GM21619 (cell line): Measurements from ENCODE around the gene PI4KA.
"Not testable (repeated sequence)": the region's sequence is repeated elsewhere in the genome, so short reads cannot be mapped to it uniquely, and the experiment has no call there.

Experiments used
- ATAC-seq: cut with Tn5 transposase; IDR thresholded peaks from one replicate; pipeline ENCODE4 v1.9.1; 2021; ENCODE audit not compliant: unreplicated experiment

The PI4KA gene

DNA sequence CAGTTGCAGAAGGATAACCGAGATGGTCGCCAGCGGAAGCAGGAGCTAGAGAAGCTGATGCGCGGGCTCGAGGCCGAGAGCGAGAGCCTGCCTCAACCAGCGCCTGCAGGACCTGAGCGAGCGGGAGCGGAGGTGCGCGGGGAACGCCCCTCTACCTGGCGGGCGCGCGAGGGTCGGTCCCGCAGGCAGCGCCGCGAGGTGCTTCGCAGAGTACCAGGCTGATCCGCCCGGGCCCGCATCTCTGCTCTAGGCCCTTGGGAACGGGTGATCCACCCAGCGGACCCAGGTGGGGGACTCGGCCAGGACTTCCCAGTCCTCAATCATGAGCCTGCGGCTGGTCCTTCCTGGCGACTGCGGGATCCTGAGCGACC, 156.5 kb downstream of the PI4KA start:
- ATAC-seq = peak; percentile 17

- ATAC-seq = peak; percentile 16
Measured at GRCh38 chr22:20701680-20702136, 156.9 kb downstream of the PI4KA start.

DNA sequence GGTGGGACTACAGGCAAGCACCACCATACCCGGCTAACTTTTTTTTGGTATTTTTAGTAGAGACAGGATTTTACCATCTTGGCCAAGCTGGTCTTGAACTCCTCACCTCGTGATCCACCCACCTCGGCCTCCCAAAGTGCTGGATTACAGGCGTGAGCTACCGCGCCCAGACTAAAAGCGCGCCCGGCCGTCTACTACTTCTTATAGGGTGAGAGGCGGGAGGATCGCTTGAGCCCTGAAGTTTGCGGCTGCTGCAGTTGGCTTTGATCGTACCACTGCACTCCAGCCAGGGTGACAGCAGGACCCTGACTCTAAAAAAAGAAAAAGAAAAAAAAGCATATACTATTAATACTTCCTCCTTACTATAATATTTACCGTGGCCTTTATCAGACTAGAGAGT, 158.3 kb downstream of the PI4KA start:
- not testable (repeated sequence) for ATAC-seq

DNA sequence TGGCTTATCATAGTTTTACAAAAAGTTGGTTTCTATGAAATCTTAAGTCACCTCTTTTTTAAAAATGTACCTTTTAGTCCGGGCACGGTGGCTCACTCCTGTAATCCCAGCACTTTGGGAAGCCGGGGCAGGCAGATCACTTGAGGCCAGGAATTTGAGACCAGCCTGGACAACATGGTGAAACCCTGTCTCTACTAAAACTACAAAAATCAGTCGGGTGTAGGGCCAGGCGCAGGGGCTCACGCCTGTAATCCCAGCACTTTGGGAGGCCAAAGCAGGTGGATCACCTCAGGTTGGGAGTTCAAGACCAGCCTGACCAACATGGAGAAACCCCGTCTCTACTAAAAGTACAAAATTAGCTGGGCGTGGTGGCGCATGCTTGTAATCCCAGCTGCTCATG, 158.8 kb downstream of the PI4KA start:
- ATAC-seq = not testable (repeated sequence)

GRCh38 chr22:20697481-20698113, 161.0 kb downstream of the PI4KA start:
- not testable (repeated sequence) for ATAC-seq

GRCh38 chr22:20696056-20696455, 162.6 kb downstream of the PI4KA start:
- not testable (repeated sequence) for ATAC-seq

GRCh38 chr22:20695205-20695604, 163.4 kb downstream of the PI4KA start:
- ATAC-seq = not testable (repeated sequence)

DNA sequence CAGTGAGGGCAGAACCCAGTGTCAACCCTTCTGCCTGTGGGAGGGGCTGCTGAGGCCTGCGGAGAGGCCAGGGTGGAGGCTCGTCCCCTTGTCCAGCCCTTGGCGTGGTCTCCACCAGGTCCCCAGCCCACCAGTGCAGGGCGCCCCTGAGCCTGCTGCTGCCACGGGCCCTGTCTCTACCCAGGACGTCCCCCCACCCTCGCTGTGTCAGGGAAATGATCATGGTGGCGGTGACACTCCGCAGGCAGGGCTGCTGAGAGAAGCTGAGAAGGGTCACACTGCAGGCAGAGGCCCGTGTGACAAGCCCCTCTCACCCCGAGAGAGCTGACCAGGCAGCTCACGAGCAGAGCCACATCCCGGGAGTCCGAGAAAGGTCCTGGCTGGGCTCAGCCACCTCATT, 164.4 kb downstream of the PI4KA start:
- not testable (repeated sequence) for ATAC-seq

DNA sequence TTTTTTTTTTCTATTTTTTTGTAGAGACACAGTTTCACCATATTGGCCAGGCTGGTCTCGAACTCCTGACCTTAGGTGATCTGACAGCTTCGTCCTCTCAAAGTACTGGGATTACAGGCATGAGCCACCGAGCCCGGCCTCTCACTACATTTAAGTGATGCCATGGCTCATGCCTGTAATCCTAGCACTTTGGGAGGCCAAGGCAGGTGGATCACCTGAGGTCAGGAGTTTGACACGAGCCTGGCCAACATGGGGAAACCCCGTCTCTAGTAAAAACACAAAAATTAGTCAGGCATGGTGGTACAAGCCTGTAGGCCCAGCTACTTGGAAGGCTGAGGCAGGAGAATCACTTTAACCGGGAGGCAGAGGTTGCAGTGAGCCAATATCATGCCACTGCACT, 165.7 kb downstream of the PI4KA start:
- not testable (repeated sequence) for ATAC-seq

DNA sequence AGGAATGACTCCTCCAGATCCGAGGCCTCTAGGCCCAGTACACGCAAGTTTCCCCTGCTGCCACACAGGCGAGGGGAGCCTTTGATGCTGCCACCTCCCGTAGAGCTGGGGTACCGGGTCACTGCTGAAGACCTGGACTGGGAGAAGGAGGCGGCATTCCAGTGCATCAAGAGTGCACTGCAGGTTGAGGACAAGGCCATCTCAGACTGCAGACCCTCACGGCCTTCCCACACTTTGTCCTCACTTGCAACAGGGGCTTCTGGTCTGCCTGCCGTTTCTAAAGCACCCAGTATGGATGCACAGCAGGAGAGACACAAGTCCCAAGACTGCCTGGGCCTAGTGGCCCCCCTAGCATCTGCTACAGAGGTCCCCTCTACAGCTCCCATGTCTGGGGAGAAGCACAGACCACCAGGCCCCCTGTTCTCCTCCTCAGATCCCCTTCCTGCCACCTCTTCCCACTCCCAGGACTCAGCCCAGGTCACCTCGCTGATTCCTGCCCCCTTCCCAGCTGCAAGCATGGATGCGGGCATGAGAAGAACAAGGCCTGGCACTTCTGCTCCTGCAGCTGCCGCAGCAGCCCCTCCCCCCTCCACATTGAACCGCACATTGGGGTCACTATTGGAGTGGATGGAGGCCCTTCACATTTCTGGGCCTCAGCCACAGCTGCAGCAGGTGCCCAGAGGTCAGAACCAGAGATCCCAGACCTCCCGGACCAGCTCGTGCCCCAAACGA, 167.9 kb downstream of the PI4KA start:
- ATAC-seq = not testable (repeated sequence)

GRCh38 chr22:20687356-20688172, 171.0 kb downstream of the PI4KA start:
- ATAC-seq = not testable (repeated sequence)

DNA sequence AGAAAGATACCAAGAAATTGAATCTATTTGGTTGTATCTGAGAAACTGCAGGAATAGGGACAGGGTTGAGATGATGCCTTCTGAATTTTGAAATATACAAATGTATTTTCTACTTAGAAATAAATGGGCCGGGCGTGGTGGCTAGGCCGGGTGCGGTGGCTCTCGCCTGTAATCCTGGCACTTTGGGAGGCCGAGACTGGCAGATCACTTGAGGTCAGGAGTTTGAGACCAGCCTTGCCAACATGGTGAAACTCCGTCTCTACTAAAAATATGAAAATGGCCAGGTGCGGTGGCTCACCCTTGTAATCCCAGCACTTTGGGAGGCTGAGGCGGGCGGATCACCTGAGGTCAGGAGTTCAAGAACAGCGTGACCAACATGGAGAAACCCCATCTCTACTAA, 172.8 kb downstream of the PI4KA start:
- not testable (repeated sequence) for ATAC-seq

GRCh38 chr22:20678792-20679435, 179.7 kb downstream of the PI4KA start:
- not testable (repeated sequence) for ATAC-seq

DNA sequence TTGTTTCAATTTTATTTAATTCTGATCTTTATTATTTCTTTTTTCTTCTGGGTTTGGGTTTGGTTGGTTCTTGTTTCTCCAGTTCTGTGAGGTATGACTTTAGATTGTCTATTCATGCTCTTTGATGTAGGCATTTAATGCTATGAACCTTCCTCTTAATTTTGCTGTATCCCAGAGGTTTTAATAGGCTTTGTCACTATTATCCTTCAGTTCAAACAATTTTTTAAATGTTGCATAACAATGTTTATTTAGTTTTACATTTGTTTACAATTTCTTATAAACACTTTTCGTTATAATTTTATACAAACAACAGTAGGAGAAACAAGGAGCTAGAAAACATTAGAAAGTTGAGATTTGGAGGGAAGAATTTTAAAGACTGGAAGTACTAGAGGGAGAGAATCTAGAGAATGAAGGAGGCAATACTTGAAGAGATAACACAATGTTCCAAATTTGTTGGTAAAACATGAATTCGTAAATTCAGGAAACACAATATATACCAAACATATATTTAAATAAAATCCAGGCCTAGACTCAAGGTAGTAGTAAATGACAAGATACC, 180.8 kb downstream of the PI4KA start:
- no peak for ATAC-seq

DNA sequence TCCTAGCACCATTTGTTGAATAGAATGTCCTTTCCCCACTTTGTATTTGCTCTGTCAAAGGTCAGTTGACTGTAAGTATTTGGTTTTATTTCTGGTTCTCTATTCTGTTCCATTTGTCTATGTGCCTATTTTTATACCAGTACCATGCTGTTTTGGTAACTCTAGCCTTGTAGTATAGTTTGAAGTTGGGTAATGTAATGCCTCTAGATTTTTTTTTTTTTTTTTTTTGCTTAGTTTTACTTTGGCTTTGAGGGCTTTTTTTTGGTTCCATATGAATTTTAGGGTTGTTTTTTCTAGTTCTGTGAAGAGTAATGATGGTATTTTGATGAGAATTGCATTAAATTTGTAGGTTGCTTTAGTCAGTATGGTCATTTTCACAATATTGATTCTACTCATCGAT, 183.0 kb downstream of the PI4KA start:
- ATAC-seq = not testable (repeated sequence)

DNA sequence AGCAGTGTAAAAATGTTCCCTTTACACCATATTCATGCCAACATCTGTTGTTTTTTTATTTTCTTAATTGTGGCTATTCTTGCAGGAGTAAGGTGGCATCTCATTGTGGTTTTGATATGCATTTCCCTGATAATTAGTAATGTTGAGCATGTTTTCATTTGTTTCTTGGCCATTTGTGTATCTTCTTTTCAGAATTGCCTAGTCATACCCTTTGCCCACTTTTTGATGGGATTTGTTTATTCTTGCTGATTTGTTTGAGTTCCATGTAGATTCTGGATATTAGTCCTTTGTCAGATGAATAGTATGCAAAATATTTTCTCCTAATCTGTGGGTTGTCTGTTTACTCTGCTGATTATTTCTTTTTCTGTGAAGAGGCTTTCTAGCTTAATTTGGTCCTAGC, 183.6 kb downstream of the PI4KA start:
- ATAC-seq = no peak

DNA sequence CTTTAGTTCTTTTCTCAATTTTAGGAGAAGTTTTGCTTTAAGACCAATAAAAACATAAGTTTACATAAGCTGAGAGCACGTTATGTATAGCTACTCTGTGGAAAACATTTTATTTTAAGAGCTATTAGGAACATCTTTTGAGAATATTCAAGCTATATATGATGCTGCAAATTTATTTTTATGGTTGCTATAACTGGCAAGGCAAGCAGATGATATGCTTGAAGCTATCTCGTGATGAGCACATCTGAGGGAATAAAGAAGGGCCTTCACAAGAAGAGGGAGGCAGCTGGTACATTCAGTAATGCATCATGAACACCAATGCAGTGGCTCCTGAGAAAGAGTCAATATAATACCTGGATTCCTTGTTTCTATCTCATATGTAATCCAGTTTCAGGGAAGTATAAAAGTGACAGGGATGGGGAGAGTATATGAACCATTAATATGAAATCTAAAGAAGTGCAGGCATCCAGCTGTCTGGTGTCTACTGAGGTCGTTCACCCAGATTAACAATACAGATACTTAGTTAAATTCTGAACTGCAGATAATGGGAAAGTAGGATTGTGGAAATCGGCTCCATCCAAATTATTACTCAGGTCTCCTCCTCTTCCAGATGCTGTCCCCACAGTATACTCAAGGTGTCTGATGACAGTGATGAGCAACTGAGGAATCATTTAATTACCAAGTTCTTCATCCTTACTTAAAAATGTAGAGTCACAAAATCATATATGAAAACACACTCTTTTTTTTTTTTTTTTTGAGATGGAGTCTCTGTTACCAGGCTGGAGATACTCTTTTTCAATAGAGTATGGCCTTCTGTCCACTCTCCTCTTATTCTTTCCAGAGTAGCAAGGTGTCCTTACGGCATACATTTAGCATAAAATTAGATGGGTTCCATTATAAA, 185.1 kb downstream of the PI4KA start:
- ATAC-seq = no peak

- ATAC-seq = no peak
Measured at GRCh38 chr22:20672732-20673131, 185.9 kb downstream of the PI4KA start.

DNA sequence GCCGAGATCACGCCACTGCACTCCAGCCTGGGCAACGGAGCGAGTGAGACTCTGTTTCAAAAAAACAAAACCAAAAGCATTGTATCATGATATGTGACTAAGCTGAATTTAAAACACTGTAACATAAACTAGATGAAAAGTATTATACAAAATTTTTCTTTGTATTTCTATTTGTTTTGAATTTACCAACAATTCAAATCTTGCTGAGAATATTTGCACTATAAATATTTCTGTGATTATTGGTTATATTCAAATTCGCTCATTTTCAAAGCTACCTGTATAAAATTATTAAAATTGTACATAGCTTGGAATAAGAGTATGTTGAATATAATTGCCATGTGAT, 186.6 kb downstream of the PI4KA start:
- ATAC-seq = no peak
